Esophagus squamous epithelium (tissue), 5 donors: ENCODE data around the gene PRPS1L1. TPM values are rescaled to one million over a fixed set of nuclear protein-coding genes. Genes with fewer than 3 reads are reported as not detected.

Experiments
- DNase-seq: peaks from one replicate; lab custom pipeline; 2025; lab: John Stamatoyannopoulos, UW
- H3K27ac ChIP-seq, 4 donors: fragments of 200-600 bp; sonication (generic); one replicate each; pipeline ENCODE4 v1.5.1; 2016 to 2019; ENCODE audit warnings: mild to moderate bottlenecking in 1 of 4
- H3K27me3 ChIP-seq, 4 donors: fragments of 200-600 bp; sonication (generic); 1 replicate in 3 of 4; 2 replicates in 1 of 4; pipeline versions ENCODE4 v1.5.1 to v1.6.0; 2017 to 2021; ENCODE audit warnings: antibody characterized with exemption in 1 of 4
- H3K36me3 ChIP-seq, 3 donors: fragments of 200-600 bp; sonication (generic); one replicate each; pipeline ENCODE4 v1.5.1; 2016 to 2019
- H3K4me1 ChIP-seq, 3 donors: fragments of 200-600 bp; sonication (generic); one replicate each; pipeline ENCODE4 v1.5.1; 2017 to 2019
- H3K4me3 ChIP-seq, 4 donors: fragments of 200-600 bp; sonication (generic); 1 replicate in 3 of 4; 2 replicates in 1 of 4; pipeline ENCODE4 v1.5.1; 2016 to 2019; ENCODE audit warnings: mild to moderate bottlenecking in 2 of 4, moderate library complexity in 1 of 4
- H3K9me3 ChIP-seq, 3 donors: fragments of 200-600 bp; sonication (generic); one replicate each; pipeline ENCODE4 v1.5.1; 2016 to 2019
- POLR2A ChIP-seq, 4 donors: fragments of 450-650 bp; IDR thresholded peaks; one replicate each; pipeline ENCODE4 v1.6.1; 2017; ENCODE audit warnings: antibody characterized with exemption in 4 of 4, mild to moderate bottlenecking in 4 of 4, moderate library complexity in 3 of 4
- WGBS, 2 donors: methylation state at CpG; one replicate each; pipeline ENCODE4 v1.1.5; 2018; 5-methylcytosine and 5-hydroxymethylcytosine counted together
- intact Hi-C: fragments of 100-400 bp; cut with DNase I; formaldehyde crosslinking; loops from one replicate; pipeline ENCODE4 v1.15.0; 2022
- total RNA-seq, 4 donors: library from RNA; depleted of rRNA; stranded (reverse); fragments of >200 nt; gene quantifications; one replicate each; pipeline ENCODE4 v1.1.0, GENCODE V29; 2016
- TF ChIP-seq, protein P1 (sequence below), 6 experiments: fragments of 450-650 bp in 4 of 6; fragments of 200-600 bp in 2 of 6; sonication (generic) in 2 of 6; IDR thresholded peaks; one replicate each; pipeline ENCODE4 v1.5.1; 2016 to 2019; ENCODE audit warnings: antibody characterized with exemption in 6 of 6, mild to moderate bottlenecking in 4 of 6, moderate library complexity in 4 of 6
- donor health status: DM: yes; HTN: yes; CAD: no.

The PRPS1L1 gene
- total RNA-seq, 4 donors from 2014 or later = not detected

GRCh38 chr7:17983221-17984062, 44.2 kb downstream of the PRPS1L1 start:
- intact Hi-C loops = loop anchor here (10.0 kb wide), 1 partner anchor 61 kb away; no protein-coding TSS in a partner anchor
- Histone ChIP-seq H3K4me1 (no peaks in the 10 kb centered on the region), H3K4me3 (no peak overlapping the region), H3K9me3 (no peaks in the 10 kb centered on the region), H3K27me3 (no peaks in the 10 kb centered on the region), H3K36me3 (no peaks in the 10 kb centered on the region), H3K27ac (no peak overlapping the region)
- 67 to 70% methylated on average over 3 of the region's 3 CpGs for WGBS, 2 donors
- TF ChIP-seq POLR2A (IDR thresholded peaks at IDR 0.05) = no peak
- TF ChIP-seq, protein P1, sequence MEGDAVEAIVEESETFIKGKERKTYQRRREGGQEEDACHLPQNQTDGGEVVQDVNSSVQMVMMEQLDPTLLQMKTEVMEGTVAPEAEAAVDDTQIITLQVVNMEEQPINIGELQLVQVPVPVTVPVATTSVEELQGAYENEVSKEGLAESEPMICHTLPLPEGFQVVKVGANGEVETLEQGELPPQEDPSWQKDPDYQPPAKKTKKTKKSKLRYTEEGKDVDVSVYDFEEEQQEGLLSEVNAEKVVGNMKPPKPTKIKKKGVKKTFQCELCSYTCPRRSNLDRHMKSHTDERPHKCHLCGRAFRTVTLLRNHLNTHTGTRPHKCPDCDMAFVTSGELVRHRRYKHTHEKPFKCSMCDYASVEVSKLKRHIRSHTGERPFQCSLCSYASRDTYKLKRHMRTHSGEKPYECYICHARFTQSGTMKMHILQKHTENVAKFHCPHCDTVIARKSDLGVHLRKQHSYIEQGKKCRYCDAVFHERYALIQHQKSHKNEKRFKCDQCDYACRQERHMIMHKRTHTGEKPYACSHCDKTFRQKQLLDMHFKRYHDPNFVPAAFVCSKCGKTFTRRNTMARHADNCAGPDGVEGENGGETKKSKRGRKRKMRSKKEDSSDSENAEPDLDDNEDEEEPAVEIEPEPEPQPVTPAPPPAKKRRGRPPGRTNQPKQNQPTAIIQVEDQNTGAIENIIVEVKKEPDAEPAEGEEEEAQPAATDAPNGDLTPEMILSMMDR (IDR thresholded peaks at IDR 0.05) = no peak
- DNase-seq = no peak

- H3K9me3 ChIP-seq = no peaks in the 10 kb centered on the region
- no peak overlapping the region for H3K27ac ChIP-seq
- H3K4me1 ChIP-seq = no peaks in the 10 kb centered on the region
- 66 to 71% methylated on average over 2 of the region's 2 CpGs for WGBS, 2 donors
- intact Hi-C loops = no loop called here
- H3K27me3 ChIP-seq = no peaks in the 10 kb centered on the region
- no peak for DNase-seq
- no peaks in the 10 kb centered on the region for H3K36me3 ChIP-seq
- TF ChIP-seq POLR2A (IDR thresholded peaks at IDR 0.05) = no peak
- TF ChIP-seq, protein P1 (IDR thresholded peaks at IDR 0.05) = no peak
- no peak overlapping the region for H3K4me3 ChIP-seq
These were observed 50.7 kb downstream of the PRPS1L1 start for GRCh38 chr7:17976952-17977351.

Other genes starting within 250 kb of the PRPS1L1 start
- 10 to 100 TPM; 15.9 to 39.9 (median 35.1) TPM for gene SNX13, start 87.4 kb downstream of the PRPS1L1 start, total RNA-seq